ENCODE measurements around the gene DTNA. TPM values are rescaled to one million over a fixed set of nuclear protein-coding genes. Genes with fewer than 3 reads are reported as not detected.

DTNA gene
- total and polyA plus RNA-seq, 2 of the 8 experiments (the other 6 are each of a cell fraction or from before 2014, with no cell fraction given) = 30.2 to 32.7 TPM

DNA sequence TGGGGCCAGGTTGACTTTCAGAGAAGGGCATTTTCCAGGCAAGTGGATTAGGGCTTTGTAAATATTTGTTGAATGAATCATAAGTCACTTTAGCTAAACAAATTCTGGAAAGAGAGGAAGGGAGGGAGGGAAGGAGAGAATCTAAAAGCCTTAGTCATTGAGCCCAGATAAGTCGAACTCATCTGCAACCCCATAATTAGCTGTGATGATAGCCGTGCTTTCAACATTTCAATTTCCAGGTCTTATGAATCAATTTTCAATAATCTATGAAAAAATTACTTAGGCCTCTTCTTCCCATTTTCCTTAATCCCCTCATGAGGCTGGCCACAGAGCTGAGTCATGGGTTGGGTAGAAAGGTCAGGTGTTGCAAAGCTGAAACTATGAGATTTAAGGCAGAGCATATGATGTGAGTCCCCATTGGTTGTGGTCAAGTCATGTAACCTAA, 219.3 kb downstream of the DTNA start:
- WGBS, 2 experiments (ENCODE audit: extremely low coverage in 1 of 2, insufficient coverage in 1 of 2, insufficient read length in 1 of 2, insufficient replicate concordance in 2 of 2, low coverage in 1 of 2, low lambda C conversion rate in 2 of 2, missing lambda C conversion rate in 1 of 2) = 94% methylated on average over 2 of the region's 2 CpGs; no CpG with 5 or more reads in 1 of the 2 experiments

More for the DNA sequence above, 219.3 kb downstream of the DTNA start:
- no peaks in the 10 kb centered on the region for H4K20me1 ChIP-seq (replicated peaks in 1 of 2; ENCODE audit: control insufficient read depth in 1 of 2, insufficient read depth in 2 of 2, low read length in 2 of 2)
- no peak overlapping the region for H2BK15ac ChIP-seq (ENCODE audit: low read length)
- H4K8ac ChIP-seq (ENCODE audit: extremely low read depth, insufficient read depth, low read length) = no peak overlapping the region
- H2AK5ac ChIP-seq (ENCODE audit: low read depth, low read length) = no peak overlapping the region
- FAIRE-seq = no peak
- H3K27me3 ChIP-seq (replicated peaks in 1 of 4; ENCODE audit: control insufficient read depth in 3 of 4, extremely low read depth in 1 of 4, insufficient read depth in 3 of 4, low read length in 3 of 4) = no peaks in the 10 kb centered on the region
- H2BK12ac ChIP-seq (ENCODE audit: low read depth, low read length) = no peak overlapping the region
- no peak overlapping the region for H3K56ac ChIP-seq (replicated peaks; ENCODE audit: insufficient read length, low read depth, low read length)
- H3K9ac ChIP-seq (replicated peaks in 1 of 4; ENCODE audit: extremely low read depth in 1 of 4, low read depth in 3 of 4, low read length in 3 of 4) = no peak overlapping the region
- H2BK20ac ChIP-seq (ENCODE audit: low read length) = no peak overlapping the region
- no peak overlapping the region for H3K14ac ChIP-seq (ENCODE audit: insufficient read length)
- no peaks in the 10 kb centered on the region for H3K79me1 ChIP-seq (ENCODE audit: low read depth, low read length)
- H3K4me2 ChIP-seq (ENCODE audit: insufficient read depth in 1 of 2, low read depth in 2 of 2, low read length in 2 of 2) = no peak overlapping the region
- 0 out of 7 replicates have a peak, but pooled peaks cover 0 to 2% (median 0%) of the 10 kb centered on the region in 4 experiments for H3K4me1 ChIP-seq (replicated peaks in 1 of 4; ENCODE audit: control insufficient read depth in 3 of 4, insufficient read depth in 4 of 4, low read length in 3 of 4)
- no peaks in the 10 kb centered on the region for H3K36me3 ChIP-seq (ENCODE audit: control insufficient read depth in 2 of 4, insufficient read depth in 4 of 4, low read length in 3 of 4)
- H3K23me2 ChIP-seq (ENCODE audit: low read depth, low read length) = no peaks in the 10 kb centered on the region
- H3K18ac ChIP-seq (ENCODE audit: extremely low read depth, low read length) = no peak overlapping the region
- no peaks in the 10 kb centered on the region for H3K79me2 ChIP-seq (ENCODE audit: control insufficient read depth in 1 of 2, insufficient read depth in 2 of 2, low read length in 2 of 2)
- ChIA-PET POLR2A (ENCODE audit: partially characterized antibody) (no interaction called here), CTCF (ENCODE audit: partially characterized antibody) (interaction anchor here (0.9 kb wide), 1 partner anchor 10 kb away, joined by 3 read pairs; no protein-coding TSS in a partner anchor)
- H4K5ac ChIP-seq (ENCODE audit: insufficient read length, low read depth, low read length) = no peak overlapping the region
- no peak for TF ChIP-seq BRCA1 (IDR thresholded peaks at IDR 0.05; ENCODE audit: low read depth, low read length)
- TF ChIP-seq CREB1 (IDR thresholded peaks at IDR 0.05) = no peak
- TF ChIP-seq RXRA (IDR thresholded peaks at IDR 0.05; ENCODE audit: insufficient read depth, low read depth, low read length) = no peak
- no peak overlapping the region for H4K91ac ChIP-seq (replicated peaks; ENCODE audit: insufficient read length, low read length)
- H3K27ac ChIP-seq (ENCODE audit: low read depth, low read length) = no peak overlapping the region
- no peak overlapping the region for H3K4ac ChIP-seq (replicated peaks; ENCODE audit: insufficient read length, low read depth, low read length)
- H3K23ac ChIP-seq (ENCODE audit: insufficient read length) = no peak overlapping the region
- no peak for DNase-seq (ENCODE audit: low read depth in 1 of 2, low spot score in 2 of 2)
- H3K4me3 ChIP-seq (ENCODE audit: extremely low read depth in 1 of 4, insufficient read depth in 2 of 4, low read depth in 3 of 4, low read length in 4 of 4) = no peak overlapping the region
- H3K9me3 ChIP-seq (ENCODE audit: insufficient read depth in 2 of 2, low read depth in 1 of 2, low read length in 1 of 2) = no peaks in the 10 kb centered on the region
- H2BK120ac ChIP-seq (replicated peaks; ENCODE audit: low read depth, low read length) = no peak overlapping the region
- H2AFZ ChIP-seq (ENCODE audit: low read length) = no peak overlapping the region
- no peak overlapping the region for H2BK5ac ChIP-seq (ENCODE audit: low read depth, low read length)
